NCI-H2196 treated with DMSO at 0.1 percent for 48 hours (cell line): Measurements from ENCODE around the gene ASXL1.
"Not testable (repeated sequence)": the region's sequence is repeated elsewhere in the genome, so short reads cannot be mapped to it uniquely, and the experiment has no call there.

ENCODE experiments used
- DNase-seq: peaks from one replicate; lab custom pipeline; 2025; ENCODE audit not compliant: unreplicated experiment; lab: John Stamatoyannopoulos, UW

The ASXL1 gene

DNA sequence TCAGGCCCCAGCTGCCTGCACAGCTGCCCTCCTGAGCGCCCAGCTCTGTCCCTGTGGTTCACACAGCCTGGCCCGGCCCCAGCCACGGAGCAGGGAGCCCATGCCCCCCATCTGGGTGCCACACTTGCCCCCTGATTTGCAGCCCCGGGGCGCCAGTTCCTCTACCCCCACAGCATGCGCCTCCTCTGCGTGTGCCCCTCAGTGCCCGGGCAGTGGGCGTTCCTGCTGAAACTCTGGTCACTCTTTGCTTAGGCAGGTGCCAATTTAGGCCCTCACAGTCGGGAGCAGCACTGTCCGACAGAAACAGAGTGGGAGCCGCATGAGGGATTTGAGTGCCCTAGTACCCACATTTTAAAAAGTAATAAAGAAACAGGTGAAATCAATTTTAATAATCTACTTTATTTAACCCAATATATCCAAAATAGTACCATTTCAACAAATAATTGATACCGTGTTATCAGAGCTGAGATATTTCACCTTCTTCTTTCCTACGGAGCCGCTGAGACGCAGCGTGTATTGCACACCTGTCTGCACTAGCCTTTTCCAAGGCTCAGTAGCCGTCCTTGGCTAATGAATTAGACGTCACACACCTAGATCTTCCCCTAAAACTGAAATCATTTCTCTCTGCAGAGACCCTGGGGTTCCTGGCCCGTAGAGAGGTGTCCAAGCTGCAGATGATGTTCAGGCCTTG is 106.4 kb downstream of the ASXL1 start:
- no peak for DNase-seq

DNA sequence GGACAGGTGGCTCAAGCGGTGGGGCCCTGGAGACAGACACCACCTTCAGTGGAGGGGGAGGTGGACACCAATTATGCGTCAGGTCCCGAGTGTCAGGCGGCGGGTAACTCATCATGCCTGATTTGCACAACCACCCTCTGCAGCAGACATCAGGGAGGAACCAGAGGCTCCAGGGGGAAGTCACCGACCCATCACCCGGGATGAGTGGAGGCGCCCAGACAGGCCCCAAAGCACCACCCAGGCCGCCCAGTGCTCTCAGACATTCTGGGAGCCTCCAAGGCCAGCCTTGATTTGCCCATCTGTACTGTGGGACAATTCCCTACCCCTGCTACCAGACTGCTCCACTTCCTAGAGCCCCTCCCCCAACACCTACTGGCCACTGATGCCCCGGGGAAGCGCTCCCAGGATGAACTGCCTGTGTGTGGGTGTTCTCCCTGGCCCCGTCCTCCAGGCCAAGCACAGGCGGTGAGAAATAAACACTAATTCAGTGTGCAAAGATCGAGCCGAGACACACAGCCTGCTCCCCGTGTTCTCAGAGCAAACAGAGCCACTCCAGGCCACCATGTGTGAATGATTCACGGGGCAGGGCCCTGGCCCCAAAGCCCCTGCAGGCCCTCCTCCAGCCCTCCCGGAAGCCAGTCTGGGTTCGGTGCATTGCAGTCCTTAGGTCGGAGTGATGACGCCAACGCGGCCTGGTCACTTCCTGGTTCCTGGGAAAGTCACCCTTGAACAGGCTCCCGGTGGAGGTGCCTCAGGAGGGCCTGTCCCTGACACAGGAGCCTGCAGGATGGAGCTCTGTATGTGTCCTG is 107.2 kb downstream of the ASXL1 start:
- no peak for DNase-seq

GRCh38 chr20:32465901-32466675 is 108.0 kb downstream of the ASXL1 start:
- not testable (repeated sequence) for DNase-seq

DNA sequence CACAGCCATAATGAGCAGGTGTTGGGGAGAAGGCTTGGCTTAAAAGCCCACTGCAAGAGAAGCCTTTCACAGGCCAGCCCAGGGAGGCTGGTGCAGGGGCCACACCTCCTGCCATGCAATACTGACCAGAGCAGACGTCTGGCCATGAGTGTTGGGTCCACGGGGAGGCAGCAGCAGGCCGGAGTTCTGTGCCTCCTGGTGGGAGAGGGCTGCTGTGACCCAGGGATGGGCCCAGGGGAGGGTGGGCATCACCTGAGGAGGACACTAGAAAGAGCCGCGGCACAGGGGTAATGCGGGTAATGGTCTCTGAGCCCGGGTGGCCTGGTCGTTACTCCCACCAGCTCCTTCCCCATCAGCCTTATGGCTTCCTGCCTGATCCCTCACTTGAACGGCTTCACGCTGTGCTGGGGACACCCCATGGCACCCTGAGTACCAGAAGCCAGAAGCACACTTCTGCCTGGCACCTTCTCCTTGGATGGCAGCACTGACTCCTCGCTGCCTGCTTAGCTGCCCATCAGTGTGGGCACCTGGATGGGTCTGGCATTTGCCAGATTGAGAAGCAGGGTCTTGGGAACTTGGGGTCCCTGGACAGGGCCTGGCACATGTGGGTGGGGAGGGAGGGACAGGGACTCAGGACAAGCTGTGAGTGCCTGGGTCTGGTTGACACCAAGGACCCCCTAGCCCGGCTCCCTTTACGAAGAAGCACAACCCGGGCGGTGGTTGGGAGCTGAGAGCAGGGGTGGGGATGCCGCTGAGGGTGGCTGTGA is 108.8 kb downstream of the ASXL1 start:
- DNase-seq, result no peak

DNA sequence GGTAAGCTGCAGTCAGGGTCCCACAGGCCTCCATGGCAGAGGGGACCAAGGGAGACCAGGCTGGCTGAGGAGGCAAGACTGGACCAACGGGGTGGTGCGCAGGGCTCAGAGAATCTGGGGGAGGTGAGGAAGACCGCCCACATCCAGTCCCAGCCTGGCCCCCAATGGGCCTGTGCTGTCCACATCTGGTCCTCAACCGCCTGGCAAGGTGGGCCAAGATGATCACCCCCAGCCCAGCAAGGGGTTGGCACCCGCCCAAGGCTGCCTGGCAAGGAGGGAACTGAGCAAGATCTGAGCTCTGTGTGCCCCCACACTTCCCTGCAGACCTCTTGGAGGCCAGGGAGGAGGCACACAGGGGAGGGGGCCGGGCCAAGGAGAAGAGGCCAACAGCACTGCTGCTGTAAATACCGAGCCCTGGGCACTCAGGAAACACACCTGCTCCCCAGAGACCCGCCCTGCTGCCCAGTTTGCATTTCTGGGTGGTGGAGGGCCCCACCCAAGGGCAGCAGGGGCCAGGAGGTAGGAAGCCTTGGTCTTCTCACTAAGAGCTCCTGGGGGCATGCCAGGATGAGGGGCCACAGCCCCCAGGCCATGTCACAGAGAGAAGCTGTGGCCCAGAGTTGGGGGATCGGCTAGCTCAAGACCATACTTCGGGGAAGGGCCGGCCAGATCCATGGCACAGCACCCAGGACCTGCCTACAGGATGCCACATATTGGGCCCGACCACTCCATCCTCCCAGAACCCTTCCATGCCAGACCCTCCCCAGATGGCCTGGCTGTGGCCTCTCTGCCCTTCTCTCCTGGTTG is 109.6 kb downstream of the ASXL1 start:
- DNase-seq, result no peak

DNA sequence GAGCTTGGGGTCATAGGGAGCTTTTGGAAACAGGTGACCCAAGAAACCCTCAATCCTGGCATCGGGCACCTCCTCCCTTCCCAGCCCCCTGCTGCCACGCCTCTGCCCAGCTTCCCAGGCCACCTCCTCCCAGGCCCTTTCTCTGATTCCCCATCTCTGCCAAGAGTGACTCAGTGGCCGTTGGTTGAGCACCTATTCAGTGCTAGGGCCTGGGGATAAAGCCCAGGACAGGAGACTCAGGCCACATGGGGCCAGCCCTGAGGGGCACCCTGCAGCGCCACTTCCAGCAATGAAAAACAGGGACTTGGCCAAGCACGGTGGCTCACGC is 110.1 kb downstream of the ASXL1 start:
- no peak for DNase-seq

GRCh38 chr20:32468860-32469259 is 110.7 kb downstream of the ASXL1 start:
- DNase-seq, result no peak

- no peak for DNase-seq
These were observed 112.1 kb downstream of the ASXL1 start for GRCh38 chr20:32470025-32470861.

GRCh38 chr20:32470940-32471339 is 112.8 kb downstream of the ASXL1 start:
- no peak for DNase-seq

DNA sequence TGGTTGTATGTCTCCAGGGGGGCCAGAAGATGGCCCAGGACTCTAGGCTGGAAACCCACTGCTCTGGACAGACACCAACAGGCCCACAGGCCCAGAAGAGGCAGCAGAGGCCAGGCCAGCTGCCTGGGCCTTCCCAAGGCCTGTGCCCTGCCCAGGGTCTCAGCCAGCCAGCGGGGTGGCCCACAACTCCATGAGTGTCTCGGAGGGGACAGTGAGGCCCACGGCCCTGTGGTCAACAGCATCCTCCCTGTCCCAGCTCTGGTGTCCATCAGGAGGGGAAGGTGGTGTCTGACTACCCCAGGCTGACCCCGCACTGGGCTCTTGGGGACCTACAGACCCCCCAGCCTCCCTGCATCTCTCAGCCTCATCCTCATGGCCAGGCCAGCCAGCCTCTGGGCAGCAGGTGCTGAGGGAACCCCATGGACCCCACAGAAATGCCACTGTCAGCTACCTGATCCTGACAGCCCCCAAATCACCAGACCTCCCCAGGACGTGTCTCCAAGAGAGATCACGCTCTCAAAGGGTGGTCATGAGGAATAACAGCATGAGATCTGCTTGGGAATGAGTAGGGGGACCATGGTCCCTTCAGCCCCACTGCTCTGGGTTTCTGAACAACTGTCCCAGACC is 114.6 kb downstream of the ASXL1 start:
- DNase-seq, result no peak

DNA sequence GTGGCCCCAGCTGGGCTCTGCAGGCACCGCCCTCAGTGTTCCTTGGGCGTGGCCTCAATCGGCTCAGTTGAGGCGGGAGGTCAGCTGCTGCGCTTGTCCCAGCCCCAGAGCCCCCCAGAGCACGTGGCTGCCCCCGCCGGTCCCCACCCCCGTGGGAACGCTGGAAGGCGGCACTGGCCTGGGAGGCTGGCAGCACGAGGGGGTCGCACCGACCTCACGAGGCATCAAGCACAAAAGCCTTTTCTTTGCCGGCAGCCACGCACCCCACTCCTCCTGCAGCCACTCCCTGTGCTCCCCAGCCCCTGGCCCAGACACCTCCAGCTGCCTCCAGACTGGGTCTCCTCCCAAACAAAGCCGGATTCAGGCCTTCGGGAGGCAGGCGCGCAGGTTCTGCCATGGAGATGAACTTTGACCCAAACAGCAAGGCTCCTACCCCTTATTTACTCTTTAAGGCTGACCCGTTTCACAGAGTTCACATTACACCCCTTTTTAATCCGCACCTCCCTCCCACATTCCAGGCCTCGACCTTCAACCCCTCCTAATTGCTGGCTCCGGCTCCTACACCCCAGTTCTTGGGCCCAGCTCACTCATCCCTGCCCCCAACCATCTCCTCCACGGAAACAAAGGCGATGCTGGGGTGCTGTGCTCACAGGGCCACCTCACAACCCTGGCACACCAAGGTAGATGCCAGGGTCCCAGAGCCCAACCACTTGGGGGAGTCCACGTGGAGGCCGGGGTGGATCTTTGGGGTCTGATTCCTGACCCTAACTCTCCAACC is 115.3 kb downstream of the ASXL1 start:
- DNase-seq, result no peak

DNA sequence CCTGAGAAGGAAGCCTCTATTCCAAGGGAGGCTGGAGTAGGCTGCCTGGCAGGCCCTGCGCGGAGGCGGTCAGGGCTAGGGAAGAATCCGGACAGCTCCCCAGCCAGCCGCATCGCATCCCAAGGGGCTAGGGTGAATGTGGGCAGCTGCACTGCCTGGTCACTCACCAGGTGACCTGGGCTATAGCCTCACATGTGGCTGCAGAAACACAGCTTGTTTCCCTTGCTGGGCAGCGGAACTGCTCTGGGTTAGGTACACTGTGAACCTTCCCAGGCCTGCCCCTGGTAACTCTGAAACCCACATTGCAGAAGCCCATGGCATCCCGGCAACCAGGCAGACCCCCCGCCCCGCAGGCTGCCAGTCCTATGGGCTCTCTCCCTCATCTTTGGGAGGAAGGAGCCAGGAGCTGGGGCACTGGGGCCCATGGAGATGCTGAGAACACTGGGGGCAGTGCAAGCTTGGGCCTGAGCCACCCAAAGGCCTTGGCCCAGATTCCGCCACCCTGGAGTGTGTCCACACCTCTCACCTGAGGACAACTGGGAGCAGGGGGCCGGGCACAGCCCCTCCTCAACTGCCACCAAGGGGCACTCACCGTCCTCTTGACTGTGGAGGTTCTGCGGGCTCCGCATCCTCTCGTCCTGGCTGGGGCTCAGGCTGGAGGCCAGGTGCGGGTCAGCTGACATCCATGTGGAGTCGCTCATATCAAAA is 116.0 kb downstream of the ASXL1 start:
- no peak for DNase-seq

- no peak for DNase-seq
These were observed 116.5 kb downstream of the ASXL1 start for GRCh38 chr20:32474717-32474966.

GRCh38 chr20:32474967-32475811 is 117.1 kb downstream of the ASXL1 start:
- DNase-seq, result no peak

GRCh38 chr20:32476684-32477593 is 118.8 kb downstream of the ASXL1 start:
- DNase-seq, result no peak
